HCT116 (cell line): ENCODE results near the gene GJA8.

Experiments used
- ATF3 ChIP-seq: IDR thresholded peaks from 2 replicates; pipeline ENCODE4 v1.6.1; 2012
- MAX ChIP-seq: IDR thresholded peaks from 2 replicates; pipeline ENCODE4 v1.6.1; 2012
- REST ChIP-seq: IDR thresholded peaks from 2 replicates; pipeline ENCODE4 v1.6.1; 2012; ENCODE audit warnings: low read depth

GRCh38 chr1:147902253-147902845, at the start of gene GJA8:
- TF ChIP-seq REST (no peak), MAX (no peak), ATF3 (no peak)
